HS-27A (cell line): ENCODE results near the gene PAX2.

ENCODE experiments used
- DNase-seq: peaks from one replicate; pipeline ENCODE4 v3.0.0-alpha.2; 2012; ENCODE audit warnings: low read depth, missing footprints

PAX2 gene

GRCh38 chr10:100819424-100819823 is 74.0 kb downstream of the PAX2 start:
- DNase-seq, result no peak

GRCh38 chr10:100823194-100823593 is 77.8 kb downstream of the PAX2 start:
- DNase-seq, result no peak

DNA sequence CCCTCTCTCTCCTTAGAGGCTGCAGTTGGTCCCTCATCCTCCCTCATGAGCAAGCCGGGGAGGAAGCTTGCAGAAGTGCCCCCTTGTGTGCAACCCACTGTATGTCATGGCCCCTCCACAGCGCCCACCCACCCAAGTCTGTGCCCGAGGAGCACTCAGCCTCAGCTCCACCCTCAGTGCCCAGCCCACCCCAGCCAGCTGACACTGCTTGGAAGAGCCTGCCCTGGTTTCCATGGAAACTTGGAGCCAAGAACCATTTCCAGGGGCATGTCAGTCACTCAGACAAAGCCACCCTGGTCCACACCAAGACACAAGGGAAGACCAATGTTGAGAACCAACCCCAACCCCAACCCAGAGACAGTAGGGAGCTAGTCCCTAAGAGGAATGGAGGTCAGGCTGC is 79.5 kb downstream of the PAX2 start:
- DNase-seq, result no peak

DNA sequence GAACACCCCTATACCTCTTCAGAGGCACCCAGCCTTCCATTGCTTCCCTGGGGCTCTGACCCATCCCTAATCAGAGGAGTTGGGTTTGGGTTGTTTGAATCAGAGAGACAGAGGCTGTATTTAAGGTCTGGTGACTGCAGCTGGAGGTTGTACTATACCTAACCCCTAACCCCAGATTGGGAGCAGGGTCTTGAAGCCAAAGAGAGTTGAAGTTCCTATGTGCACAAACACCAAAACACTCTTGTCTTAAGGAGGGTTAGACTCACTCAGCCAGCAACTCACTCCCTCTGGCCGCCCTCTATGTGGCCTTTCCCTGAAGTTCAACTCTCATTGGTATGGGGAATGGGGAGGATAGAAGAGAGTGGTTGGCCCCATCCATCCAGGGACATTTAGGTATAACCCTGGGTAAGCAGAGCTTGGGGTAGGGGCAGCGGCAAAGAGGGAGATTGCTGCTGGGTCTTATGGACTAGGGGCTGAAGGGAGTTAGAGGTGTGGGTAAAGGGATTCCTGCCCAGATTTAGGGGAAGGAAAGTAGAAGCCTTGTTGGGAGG is 80.0 kb downstream of the PAX2 start:
- no peak for DNase-seq

DNA sequence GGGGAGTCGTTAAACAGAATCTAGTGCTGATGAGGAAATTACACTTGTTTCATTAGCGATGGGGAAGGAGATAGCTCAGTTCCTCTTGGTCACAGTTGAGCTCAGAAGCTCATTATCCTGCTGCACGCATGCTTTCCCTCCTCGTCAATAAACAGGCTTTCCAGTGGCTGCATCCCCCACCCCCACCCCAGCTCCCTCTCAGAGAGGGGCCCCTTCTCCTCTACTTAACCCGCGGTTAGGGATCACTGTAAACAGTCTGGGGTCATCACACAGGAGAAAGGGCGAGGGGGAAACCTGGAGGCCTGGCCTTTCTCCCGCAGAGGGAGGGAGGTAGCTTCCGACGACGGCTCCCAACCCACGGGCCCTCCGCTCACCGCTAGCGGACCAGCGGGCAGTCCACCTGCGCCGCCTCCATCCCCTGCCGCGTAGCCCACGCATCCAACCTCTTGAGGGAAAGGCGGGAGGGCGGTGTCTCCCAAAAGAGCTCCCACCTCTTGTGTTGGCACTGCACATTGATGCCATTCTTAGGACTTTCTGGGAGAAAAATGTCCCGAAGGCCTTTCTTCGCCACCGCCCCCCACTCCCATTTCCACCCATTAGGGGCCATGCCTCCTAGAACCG is 80.8 kb downstream of the PAX2 start:
- no peak for DNase-seq

GRCh38 chr10:100826661-100826982 is 81.2 kb downstream of the PAX2 start:
- no peak for DNase-seq

DNA sequence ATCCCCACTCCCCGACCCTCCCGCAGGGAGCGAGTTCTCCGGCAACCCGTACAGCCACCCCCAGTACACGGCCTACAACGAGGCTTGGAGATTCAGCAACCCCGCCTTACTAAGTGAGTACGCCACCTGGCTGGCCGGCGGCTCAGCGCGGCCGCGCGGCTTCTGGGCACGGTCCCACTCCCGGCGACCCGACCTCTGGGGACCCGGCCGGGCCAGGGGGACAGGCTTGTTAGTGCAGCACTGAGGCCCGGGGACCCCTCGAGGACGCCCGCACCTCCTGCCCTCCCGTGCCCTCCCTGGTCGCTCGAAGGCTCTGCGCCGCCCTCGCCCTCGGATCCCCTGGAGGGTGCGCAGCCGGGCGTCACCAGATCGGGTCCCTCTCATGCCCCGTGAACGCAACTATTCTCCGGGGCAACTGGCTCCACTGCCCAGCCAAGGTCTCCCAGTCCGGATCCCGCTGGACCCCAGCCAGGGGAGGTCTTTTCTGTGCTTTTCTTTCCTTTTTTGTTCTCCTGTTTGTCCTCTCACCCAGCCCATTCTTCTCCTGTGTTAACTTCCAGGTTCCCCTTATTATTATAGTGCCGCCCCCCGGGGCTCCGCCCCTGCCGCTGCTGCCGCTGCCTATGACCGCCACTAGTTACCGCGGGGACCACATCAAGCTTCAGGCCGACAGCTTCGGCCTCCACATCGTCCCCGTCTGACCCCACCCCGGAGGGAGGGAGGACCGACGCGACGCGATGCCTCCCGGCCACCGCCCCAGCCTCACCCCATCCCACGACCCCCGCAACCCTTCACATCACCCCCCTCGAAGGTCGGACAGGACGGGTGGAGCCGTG is 81.8 kb downstream of the PAX2 start:
- no peak for DNase-seq

DNA sequence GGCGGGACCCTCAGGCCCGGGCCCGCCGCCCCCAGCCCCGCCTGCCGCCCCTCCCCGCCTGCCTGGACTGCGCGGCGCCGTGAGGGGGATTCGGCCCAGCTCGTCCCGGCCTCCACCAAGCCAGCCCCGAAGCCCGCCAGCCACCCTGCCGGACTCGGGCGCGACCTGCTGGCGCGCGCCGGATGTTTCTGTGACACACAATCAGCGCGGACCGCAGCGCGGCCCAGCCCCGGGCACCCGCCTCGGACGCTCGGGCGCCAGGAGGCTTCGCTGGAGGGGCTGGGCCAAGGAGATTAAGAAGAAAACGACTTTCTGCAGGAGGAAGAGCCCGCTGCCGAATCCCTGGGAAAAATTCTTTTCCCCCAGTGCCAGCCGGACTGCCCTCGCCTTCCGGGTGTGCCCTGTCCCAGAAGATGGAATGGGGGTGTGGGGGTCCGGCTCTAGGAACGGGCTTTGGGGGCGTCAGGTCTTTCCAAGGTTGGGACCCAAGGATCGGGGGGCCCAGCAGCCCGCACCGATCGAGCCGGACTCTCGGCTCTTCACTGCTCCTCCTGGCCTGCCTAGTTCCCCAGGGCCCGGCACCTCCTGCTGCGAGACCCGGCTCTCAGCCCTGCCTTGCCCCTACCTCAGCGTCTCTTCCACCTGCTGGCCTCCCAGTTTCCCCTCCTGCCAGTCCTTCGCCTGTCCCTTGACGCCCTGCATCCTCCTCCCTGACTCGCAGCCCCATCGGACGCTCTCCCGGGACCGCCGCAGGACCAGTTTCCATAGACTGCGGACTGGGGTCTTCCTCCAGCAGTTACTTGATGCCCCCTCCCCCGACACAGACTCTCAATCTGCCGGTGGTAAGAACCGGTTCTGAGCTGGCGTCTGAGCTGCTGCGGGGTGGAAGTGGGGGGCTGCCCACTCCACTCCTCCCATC is 82.7 kb downstream of the PAX2 start:
- no peak for DNase-seq

- DNase-seq, result no peak
Measured at GRCh38 chr10:100828738-100829096, 83.3 kb downstream of the PAX2 start.

DNA sequence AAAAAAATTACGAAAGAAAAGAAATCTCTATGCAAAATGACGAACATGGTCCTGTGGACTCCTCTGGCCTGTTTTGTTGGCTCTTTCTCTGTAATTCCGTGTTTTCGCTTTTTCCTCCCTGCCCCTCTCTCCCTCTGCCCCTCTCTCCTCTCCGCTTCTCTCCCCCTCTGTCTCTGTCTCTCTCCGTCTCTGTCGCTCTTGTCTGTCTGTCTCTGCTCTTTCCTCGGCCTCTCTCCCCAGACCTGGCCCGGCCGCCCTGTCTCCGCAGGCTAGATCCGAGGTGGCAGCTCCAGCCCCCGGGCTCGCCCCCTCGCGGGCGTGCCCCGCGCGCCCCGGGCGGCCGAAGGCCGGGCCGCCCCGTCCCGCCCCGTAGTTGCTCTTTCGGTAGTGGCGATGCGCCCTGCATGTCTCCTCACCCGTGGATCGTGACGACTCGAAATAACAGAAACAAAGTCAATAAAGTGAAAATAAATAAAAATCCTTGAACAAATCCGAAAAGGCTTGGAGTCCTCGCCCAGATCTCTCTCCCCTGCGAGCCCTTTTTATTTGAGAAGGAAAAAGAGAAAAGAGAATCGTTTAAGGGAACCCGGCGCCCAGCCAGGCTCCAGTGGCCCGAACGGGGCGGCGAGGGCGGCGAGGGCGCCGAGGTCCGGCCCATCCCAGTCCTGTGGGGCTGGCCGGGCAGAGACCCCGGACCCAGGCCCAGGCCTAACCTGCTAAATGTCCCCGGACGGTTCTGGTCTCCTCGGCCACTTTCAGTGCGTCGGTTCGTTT is 83.9 kb downstream of the PAX2 start:
- no peak for DNase-seq

- no peak for DNase-seq
Measured at GRCh38 chr10:100829933-100830727, 84.7 kb downstream of the PAX2 start.

DNA sequence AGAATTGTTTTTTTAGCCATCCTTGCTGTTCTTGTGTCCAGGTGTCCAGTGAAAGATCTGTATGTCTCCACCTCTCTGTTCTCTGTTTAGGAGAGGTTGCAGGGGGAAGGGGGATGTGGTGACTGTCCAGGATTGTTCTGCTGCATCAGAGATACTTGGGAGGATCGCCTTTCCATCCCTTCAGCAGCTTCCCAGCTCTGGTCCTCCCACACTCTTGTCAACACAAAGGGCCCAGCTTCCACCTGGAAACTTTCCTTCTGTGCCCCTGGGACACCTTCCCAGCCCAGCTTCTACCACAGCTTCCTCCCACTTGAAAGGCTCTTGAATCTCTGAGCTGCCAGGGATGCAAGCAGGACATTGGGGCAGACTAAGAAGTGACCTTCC is 85.3 kb downstream of the PAX2 start:
- no peak for DNase-seq

GRCh38 chr10:100831742-100832141 is 86.4 kb downstream of the PAX2 start:
- DNase-seq, result no peak

- no peak for DNase-seq
Measured at GRCh38 chr10:100835810-100836209, 90.4 kb downstream of the PAX2 start.

DNA sequence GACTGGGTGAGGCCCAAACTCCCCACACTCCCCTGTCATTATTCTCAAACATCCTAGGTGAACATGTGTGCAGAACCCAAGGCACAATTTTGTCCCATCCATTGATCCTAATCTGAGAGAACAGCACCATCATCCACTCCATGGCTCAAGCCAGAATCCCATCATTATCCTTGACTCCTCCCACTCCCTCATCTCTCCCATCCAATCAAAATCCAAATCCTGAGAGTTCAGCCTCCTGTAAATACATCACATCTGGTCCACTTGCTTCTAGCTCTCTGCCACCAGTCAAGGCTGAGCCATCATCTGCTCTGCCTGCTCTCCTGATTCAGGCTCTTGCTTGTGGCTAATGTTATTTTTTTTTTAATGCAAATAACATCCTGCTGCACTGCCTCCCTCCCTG is 91.5 kb downstream of the PAX2 start:
- no peak for DNase-seq

GRCh38 chr10:100837300-100837699 is 91.9 kb downstream of the PAX2 start:
- DNase-seq, result no peak

- DNase-seq, result no peak
Measured at GRCh38 chr10:100838986-100839385, 93.6 kb downstream of the PAX2 start.

GRCh38 chr10:100841528-100841927 is 96.1 kb downstream of the PAX2 start:
- no peak for DNase-seq

- no peak for DNase-seq
Measured at GRCh38 chr10:100847440-100847839, 102.1 kb downstream of the PAX2 start.

DNA sequence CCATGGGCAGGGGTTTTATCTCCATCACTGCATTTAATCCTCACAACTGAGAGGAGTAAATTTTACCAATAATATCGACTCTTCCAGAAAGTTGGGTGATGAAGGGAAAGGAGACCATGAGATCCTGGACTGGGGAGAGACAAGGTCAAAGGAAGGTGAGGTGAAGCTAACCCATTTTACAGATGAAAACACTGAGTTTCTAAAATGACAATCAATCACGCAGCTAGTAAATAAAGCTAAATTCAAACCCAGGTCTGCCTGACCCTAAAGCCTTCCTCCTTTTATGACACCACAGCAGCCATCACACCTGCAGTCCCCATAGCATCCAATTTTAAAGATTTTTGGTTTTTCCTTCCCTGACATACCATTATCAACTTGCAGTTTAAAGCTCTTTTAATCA is 103.4 kb downstream of the PAX2 start:
- no peak for DNase-seq

DNA sequence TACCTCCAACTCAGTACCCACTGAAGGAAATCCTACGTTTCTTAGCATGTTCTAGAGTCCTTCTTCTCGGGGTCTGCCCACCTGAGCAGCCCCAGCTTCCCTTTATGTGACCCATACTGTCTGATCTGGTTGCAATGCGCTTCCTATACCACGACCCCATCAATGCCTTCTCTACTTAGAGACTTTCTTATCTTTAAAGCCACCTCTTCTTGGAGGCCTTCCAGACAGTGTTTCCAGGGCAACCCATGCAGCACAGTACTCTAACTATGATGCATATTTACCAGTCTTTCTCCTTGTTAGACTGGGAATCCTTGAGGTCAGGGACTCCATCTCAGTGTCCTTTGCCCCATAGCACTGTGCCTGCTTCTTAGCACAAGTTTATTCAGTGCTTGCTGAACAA is 112.9 kb downstream of the PAX2 start:
- no peak for DNase-seq
